Activated B cell treated with CpG ODN at 0.5 μM for 24 hours (primary cell): ENCODE results near the gene PRELP. TPM values are rescaled to one million over a fixed set of nuclear protein-coding genes. Genes with fewer than 3 reads are reported as not detected.

Source experiments
- ATAC-seq: fragments of 200-7000 bp; cut with Tn5 transposase; one replicate; pipeline ENCODE4 v1.10.0; 2021; ENCODE audit warnings: low read depth, mild to moderate bottlenecking, moderate library complexity
- CTCF ChIA-PET: fragments of 350-600 bp; sonication (Branson Sonifier 250); formaldehyde crosslinking; loops from one replicate; lab custom pipeline; 2021; ENCODE audit warnings: antibody characterized with exemption; lab: Charles Lee
- POLR2A ChIA-PET: fragments of 350-600 bp; sonication (Branson Sonifier 250); formaldehyde crosslinking; loops from one replicate; lab custom pipeline; 2021; ENCODE audit warnings: antibody characterized with exemption; lab: Charles Lee
- DNase-seq: peaks from one replicate; pipeline ENCODE4 v3.0.0; 2022
- H3K27ac Mint-ChIP-seq: one replicate; pipeline ENCODE4 v1.8.0; 2020; ENCODE audit warnings: mixed read lengths
- H3K27me3 Mint-ChIP-seq: one replicate; pipeline ENCODE4 v1.8.0; 2021; ENCODE audit warnings: mixed read lengths
- H3K36me3 Mint-ChIP-seq: one replicate; pipeline ENCODE4 v1.8.0; 2021; ENCODE audit warnings: low read depth, mixed read lengths
- H3K4me1 Mint-ChIP-seq: one replicate; pipeline ENCODE4 v1.8.0; 2021; ENCODE audit warnings: mixed read lengths
- H3K4me3 Mint-ChIP-seq: one replicate; pipeline ENCODE4 v1.8.0; 2020; ENCODE audit warnings: mild to moderate bottlenecking, mixed read lengths
- H3K9me3 Mint-ChIP-seq: one replicate; pipeline ENCODE4 v1.8.0; 2020; ENCODE audit warnings: mixed read lengths
- CTCF ChIP-seq: fragments of 200-600 bp; IDR thresholded peaks from one replicate; pipeline ENCODE4 v1.8.0; 2022; ENCODE audit warnings: antibody characterized with exemption, mild to moderate bottlenecking
- intact Hi-C: fragments of 100-400 bp; cut with micrococcal nuclease; formaldehyde crosslinking; loops from one replicate; pipeline ENCODE4 v1.15.1; 2024
- total RNA-seq: library from RNA; stranded (reverse); gene quantifications from 2 replicates; pipeline ENCODE4 v1.2.3, GENCODE V29; 2022

Gene PRELP
- total RNA-seq, 1 donor from 2014 or later = not detected

- POLR2A ChIA-PET = no interaction called here
- H3K27ac Mint-ChIP-seq = no peak overlapping the region
Measured at GRCh38 chr1:203467550-203467921, 8.1 kb upstream of the PRELP start.

GRCh38 chr1:203468326-203468725, 7.3 kb upstream of the PRELP start:
- no peaks in the 10 kb centered on the region for H3K36me3 Mint-ChIP-seq
- CTCF ChIA-PET = no interaction called here
- peaks cover 2% of the 10 kb centered on the region for H3K4me1 Mint-ChIP-seq
- ATAC-seq = no peak
- intact Hi-C loops = no loop called here
- POLR2A ChIA-PET = no interaction called here
- H3K27ac Mint-ChIP-seq = no peak overlapping the region
- H3K9me3 Mint-ChIP-seq = no peaks in the 10 kb centered on the region
- H3K27me3 Mint-ChIP-seq = no peaks in the 10 kb centered on the region
- no peak overlapping the region for H3K4me3 Mint-ChIP-seq
- DNase-seq = no peak
- no peak for TF ChIP-seq CTCF

More at GRCh38 chr1:203467550-203467921, 8.1 kb upstream of the PRELP start:
- no peak for ATAC-seq
- Mint-ChIP-seq H3K27me3 (no peaks in the 10 kb centered on the region), H3K4me1 (peaks cover 8% of the 10 kb centered on the region), H3K36me3 (no peaks in the 10 kb centered on the region), H3K9me3 (no peaks in the 10 kb centered on the region), H3K4me3 (no peak overlapping the region)
- intact Hi-C loops = no loop called here
- CTCF ChIA-PET = no interaction called here
- no peak for DNase-seq
- no peak for TF ChIP-seq CTCF

GRCh38 chr1:203470240-203470639, 5.4 kb upstream of the PRELP start:
- intact Hi-C loops = no loop called here
- ChIA-PET POLR2A (interaction anchor here (0.6 kb wide), 1 partner anchor 16 kb away, joined by 5 read pairs; no protein-coding TSS in a partner anchor), CTCF (no interaction called here)
- DNase-seq (no peak), ATAC-seq (no peak)
- no peaks in the 10 kb centered on the region for H3K9me3 Mint-ChIP-seq
- no peak overlapping the region for H3K27ac Mint-ChIP-seq
- no peak overlapping the region for H3K4me3 Mint-ChIP-seq
- no peaks in the 10 kb centered on the region for H3K4me1 Mint-ChIP-seq
- no peaks in the 10 kb centered on the region for H3K36me3 Mint-ChIP-seq
- TF ChIP-seq CTCF = no peak
- H3K27me3 Mint-ChIP-seq = peaks cover 11% of the 10 kb centered on the region

- no peak for TF ChIP-seq CTCF
- intact Hi-C loops = no loop called here
- Mint-ChIP-seq H3K4me1 (no peaks in the 10 kb centered on the region), H3K4me3 (no peak overlapping the region), H3K9me3 (no peaks in the 10 kb centered on the region), H3K27me3 (peaks cover 18% of the 10 kb centered on the region), H3K36me3 (no peaks in the 10 kb centered on the region), H3K27ac (no peak overlapping the region)
- DNase-seq (no peak), ATAC-seq (no peak)
- POLR2A ChIA-PET = no interaction called here
- CTCF ChIA-PET = interaction anchor here (1.2 kb wide), 1 partner anchor 130 kb away, joined by 4 read pairs; no protein-coding TSS in a partner anchor
Measured at GRCh38 chr1:203471841-203472240, 3.8 kb upstream of the PRELP start.

GRCh38 chr1:203473281-203473680, 2.3 kb upstream of the PRELP start:
- intact Hi-C loops = no loop called here
- H3K4me1 Mint-ChIP-seq = peaks cover 8% of the 10 kb centered on the region
- ChIA-PET POLR2A (no interaction called here), CTCF (interaction anchor here (0.7 kb wide), 1 partner anchor 206 kb away, joined by 3 read pairs; no protein-coding TSS in a partner anchor)
- H3K9me3 Mint-ChIP-seq = no peaks in the 10 kb centered on the region
- H3K27ac Mint-ChIP-seq = no peak overlapping the region
- H3K27me3 Mint-ChIP-seq = peaks cover 19% of the 10 kb centered on the region
- no peaks in the 10 kb centered on the region for H3K36me3 Mint-ChIP-seq
- no peak for TF ChIP-seq CTCF
- no peak overlapping the region for H3K4me3 Mint-ChIP-seq
- DNase-seq (no peak), ATAC-seq (no peak)
